DND-41 (cell line): ENCODE data around the gene BAIAP2L1.
"Not testable (repeated sequence)": the region's sequence is repeated elsewhere in the genome, so short reads cannot be mapped to it uniquely, and the experiment has no call there.

Source experiments
- ATAC-seq: fragments of 200-7000 bp; cut with Tn5 transposase; 3 replicates; pipeline ENCODE4 v1.9.1; 2021; ENCODE audit warnings: low read depth; ENCODE audit not compliant: insufficient read depth
- DNase-seq: peaks from one replicate; pipeline ENCODE4 v3.0.0-alpha.2; 2020
- H2AFZ ChIP-seq: 2 replicates; pipeline ENCODE4 v1.6.0; 2012; ENCODE audit warnings: low read depth, low read length
- H3K27ac ChIP-seq: 2 replicates; pipeline ENCODE4 v1.5.1; 2012; ENCODE audit warnings: low read length, inconsistent platforms
- H3K27me3 ChIP-seq: fragments of 200-600 bp; sonication (generic); 2 replicates; pipeline ENCODE4 v1.6.0; 2012; ENCODE audit warnings: low read length, mild to moderate bottlenecking, inconsistent platforms; ENCODE audit not compliant: insufficient read depth, poor library complexity
- H3K36me3 ChIP-seq: 2 replicates; pipeline ENCODE4 v1.5.1; 2012; ENCODE audit warnings: low read length, inconsistent platforms; ENCODE audit not compliant: insufficient read depth
- H3K4me1 ChIP-seq: 2 replicates; pipeline ENCODE4 v1.5.1; 2012; ENCODE audit warnings: mild to moderate bottlenecking, low read length; ENCODE audit not compliant: insufficient read depth
- H3K4me2 ChIP-seq: 2 replicates; pipeline ENCODE4 v1.6.0; 2012; ENCODE audit warnings: mild to moderate bottlenecking, moderate library complexity, low read length, inconsistent platforms; ENCODE audit not compliant: insufficient read depth
- H3K4me3 ChIP-seq, 2 experiments: fragments of 200-600 bp in 1 of 2; shearing (Covaris generic) in 1 of 2; 2 replicates each; pipeline ENCODE4 v1.5.1; 2012 to 2016; ENCODE audit warnings: inconsistent platforms in 2 of 2, low read length in 2 of 2, mild to moderate bottlenecking in 2 of 2, low read depth in 1 of 2, moderate library complexity in 1 of 2
- H3K79me2 ChIP-seq: 2 replicates; pipeline ENCODE4 v1.6.0; 2012; ENCODE audit warnings: low read length, inconsistent platforms; ENCODE audit not compliant: insufficient read depth
- H3K9ac ChIP-seq: 2 replicates; pipeline ENCODE4 v1.6.0; 2012; ENCODE audit warnings: low read depth, mild to moderate bottlenecking, inconsistent platforms, low read length, moderate library complexity
- H3K9me3 ChIP-seq: 2 replicates; pipeline ENCODE4 v1.5.1; 2012; ENCODE audit warnings: low read length, moderate library complexity, mild to moderate bottlenecking, inconsistent platforms; ENCODE audit not compliant: insufficient read depth, severe bottlenecking
- H4K20me1 ChIP-seq: 2 replicates; pipeline ENCODE4 v1.6.0; 2012; ENCODE audit warnings: low read length; ENCODE audit not compliant: insufficient read depth
- EZH2 ChIP-seq: IDR thresholded peaks from 3 replicates; pipeline ENCODE4 v1.6.1; 2012; ENCODE audit warnings: borderline replicate concordance, low read depth, mild to moderate bottlenecking, moderate library complexity, low read length, inconsistent platforms; ENCODE audit not compliant: severe bottlenecking
- TF ChIP-seq, protein P1 (sequence below): IDR thresholded peaks from 2 replicates; pipeline ENCODE4 v1.5.1; 2012; ENCODE audit warnings: borderline replicate concordance, low read length, moderate library complexity, mild to moderate bottlenecking; ENCODE audit not compliant: poor library complexity, severe bottlenecking; ENCODE audit errors: extremely low read depth

BAIAP2L1 gene

DNA sequence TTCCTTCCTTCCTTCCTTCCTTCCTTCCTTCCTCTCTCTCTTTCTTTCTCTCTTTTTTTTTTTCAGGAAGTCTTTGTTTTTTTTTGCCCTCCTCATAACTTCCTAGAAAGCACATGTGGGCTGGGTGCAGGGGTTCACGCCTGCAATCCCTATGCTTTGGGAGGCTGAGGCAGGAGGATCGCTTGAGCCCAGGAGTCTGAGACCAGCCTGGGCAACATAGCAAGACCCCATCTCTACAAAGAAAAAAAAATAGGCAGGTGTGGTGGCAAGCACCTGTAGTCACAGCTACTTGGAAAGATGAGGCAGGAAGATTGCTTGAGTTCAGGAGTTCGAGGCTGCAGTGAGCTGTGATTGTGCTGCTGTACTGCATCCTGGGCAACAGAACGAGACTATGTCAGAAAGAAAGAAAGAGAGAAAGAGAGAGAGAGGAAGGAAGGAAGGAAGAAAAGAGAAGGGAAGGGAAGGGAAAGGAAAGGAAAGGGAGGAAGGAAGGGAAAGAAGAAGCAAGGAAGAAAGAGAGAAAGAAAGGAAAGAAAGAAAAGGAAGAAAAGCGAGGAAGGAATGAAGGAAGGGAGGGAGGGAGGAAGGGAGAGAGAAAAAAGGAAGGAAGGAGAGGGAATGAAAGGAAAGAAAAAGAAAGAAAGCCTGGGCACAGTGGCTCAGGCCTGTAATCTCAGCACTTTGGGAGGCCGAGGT, 13.5 kb upstream of the BAIAP2L1 start:
- no peaks in the 10 kb centered on the region for H3K9me3 ChIP-seq

GRCh38 chr7:98413655-98414054, 12.8 kb upstream of the BAIAP2L1 start:
- not testable (repeated sequence) for H4K20me1 ChIP-seq, H3K4me2 ChIP-seq, H3K27ac ChIP-seq, ATAC-seq, H3K9ac ChIP-seq, H3K4me3 ChIP-seq, DNase-seq, H3K9me3 ChIP-seq, H3K36me3 ChIP-seq, H3K4me1 ChIP-seq, H3K79me2 ChIP-seq, H3K27me3 ChIP-seq, H2AFZ ChIP-seq

More for the DNA sequence above, 13.5 kb upstream of the BAIAP2L1 start:
- Histone ChIP-seq H2AFZ (no peak overlapping the region), H3K4me2 (no peak overlapping the region), H3K27me3 (no peaks in the 10 kb centered on the region), H3K9ac (no peak overlapping the region), H3K4me3 (no peak overlapping the region), H3K27ac (no peak overlapping the region), H3K4me1 (no peaks in the 10 kb centered on the region), H3K79me2 (no peaks in the 10 kb centered on the region), H3K36me3 (no peaks in the 10 kb centered on the region), H4K20me1 (no peaks in the 10 kb centered on the region)
- ATAC-seq (no peak), DNase-seq (no peak)
- TF ChIP-seq, protein P1, sequence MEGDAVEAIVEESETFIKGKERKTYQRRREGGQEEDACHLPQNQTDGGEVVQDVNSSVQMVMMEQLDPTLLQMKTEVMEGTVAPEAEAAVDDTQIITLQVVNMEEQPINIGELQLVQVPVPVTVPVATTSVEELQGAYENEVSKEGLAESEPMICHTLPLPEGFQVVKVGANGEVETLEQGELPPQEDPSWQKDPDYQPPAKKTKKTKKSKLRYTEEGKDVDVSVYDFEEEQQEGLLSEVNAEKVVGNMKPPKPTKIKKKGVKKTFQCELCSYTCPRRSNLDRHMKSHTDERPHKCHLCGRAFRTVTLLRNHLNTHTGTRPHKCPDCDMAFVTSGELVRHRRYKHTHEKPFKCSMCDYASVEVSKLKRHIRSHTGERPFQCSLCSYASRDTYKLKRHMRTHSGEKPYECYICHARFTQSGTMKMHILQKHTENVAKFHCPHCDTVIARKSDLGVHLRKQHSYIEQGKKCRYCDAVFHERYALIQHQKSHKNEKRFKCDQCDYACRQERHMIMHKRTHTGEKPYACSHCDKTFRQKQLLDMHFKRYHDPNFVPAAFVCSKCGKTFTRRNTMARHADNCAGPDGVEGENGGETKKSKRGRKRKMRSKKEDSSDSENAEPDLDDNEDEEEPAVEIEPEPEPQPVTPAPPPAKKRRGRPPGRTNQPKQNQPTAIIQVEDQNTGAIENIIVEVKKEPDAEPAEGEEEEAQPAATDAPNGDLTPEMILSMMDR, result no peak
- TF ChIP-seq EZH2, result no peak

DNA sequence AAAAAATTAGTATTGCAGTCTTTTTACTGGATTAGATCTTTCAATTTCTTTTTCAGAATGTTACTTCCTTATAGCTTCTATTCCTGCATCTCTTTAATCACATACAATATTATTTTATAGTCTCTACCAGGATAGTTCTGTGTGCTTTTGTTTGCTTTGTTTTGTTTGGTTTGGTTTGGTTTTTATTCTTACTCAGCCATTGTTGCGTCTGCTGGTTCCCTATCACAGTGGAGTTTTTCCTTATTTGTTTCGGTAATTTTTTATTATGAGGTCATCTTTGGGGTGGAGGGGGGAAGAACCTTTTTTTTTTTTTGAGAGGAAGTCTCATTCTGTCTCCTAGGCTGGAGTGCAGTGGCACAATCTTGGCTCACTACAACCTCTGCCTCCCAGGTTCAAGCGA, 9.0 kb upstream of the BAIAP2L1 start:
- ATAC-seq, result no peak
- H3K9ac ChIP-seq, result no peak overlapping the region
- H3K4me3 ChIP-seq, result no peak overlapping the region
- no peaks in the 10 kb centered on the region for H3K4me1 ChIP-seq
- DNase-seq, result no peak
- TF ChIP-seq, protein P1, result no peak
- no peak for TF ChIP-seq EZH2
- no peak overlapping the region for H3K27ac ChIP-seq
- no peak overlapping the region for H2AFZ ChIP-seq
- H3K27me3 ChIP-seq, result no peaks in the 10 kb centered on the region
- H3K36me3 ChIP-seq, result no peaks in the 10 kb centered on the region
- no peak overlapping the region for H3K4me2 ChIP-seq
- H3K9me3 ChIP-seq, result no peaks in the 10 kb centered on the region
- H4K20me1 ChIP-seq, result no peaks in the 10 kb centered on the region
- no peaks in the 10 kb centered on the region for H3K79me2 ChIP-seq

- not testable (repeated sequence) for H3K4me3 ChIP-seq, H3K9ac ChIP-seq, H3K79me2 ChIP-seq, H3K4me1 ChIP-seq, H4K20me1 ChIP-seq, H3K4me2 ChIP-seq, ATAC-seq, H2AFZ ChIP-seq, H3K9me3 ChIP-seq, H3K27me3 ChIP-seq, H3K36me3 ChIP-seq, DNase-seq, H3K27ac ChIP-seq
These were observed 7.3 kb upstream of the BAIAP2L1 start for GRCh38 chr7:98408146-98408545.
